ENCODE data around the gene ASXL1.
"Not testable (repeated sequence)": the region's sequence is repeated elsewhere in the genome, so short reads cannot be mapped to it uniquely, and the experiment has no call there.

ASXL1 gene

DNA sequence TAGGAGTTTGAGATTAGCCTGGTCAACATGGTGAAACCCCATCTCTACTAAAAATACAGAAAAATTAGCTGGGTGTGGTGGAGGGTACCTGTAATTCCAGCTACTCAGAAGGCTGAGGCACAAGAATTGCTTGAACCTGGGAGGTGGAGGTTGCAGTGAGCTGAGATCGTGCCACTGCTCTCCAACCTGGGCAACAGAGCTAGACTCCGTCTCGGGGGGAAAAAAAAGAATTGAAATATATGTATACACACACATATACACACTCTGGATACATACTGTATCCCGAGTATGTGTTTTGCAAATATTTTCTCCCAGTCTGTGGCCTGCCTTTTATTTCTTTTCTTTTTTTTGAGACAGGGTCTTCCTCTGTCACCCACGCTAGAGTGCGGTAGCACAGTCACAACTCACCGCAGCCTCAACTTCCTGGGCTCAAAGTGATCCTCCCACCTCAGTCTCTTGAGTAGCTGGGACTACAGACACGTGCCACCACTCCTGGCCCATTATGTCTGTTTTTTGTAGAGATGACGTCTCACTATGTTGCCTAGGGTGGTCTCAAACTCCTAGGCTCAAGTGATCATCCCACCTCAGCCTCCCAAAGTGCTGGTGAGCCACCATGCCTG is 49.1 kb downstream of the ASXL1 start:
- not testable (repeated sequence) for DNase-seq (ENCODE audit: low spot score)

DNA sequence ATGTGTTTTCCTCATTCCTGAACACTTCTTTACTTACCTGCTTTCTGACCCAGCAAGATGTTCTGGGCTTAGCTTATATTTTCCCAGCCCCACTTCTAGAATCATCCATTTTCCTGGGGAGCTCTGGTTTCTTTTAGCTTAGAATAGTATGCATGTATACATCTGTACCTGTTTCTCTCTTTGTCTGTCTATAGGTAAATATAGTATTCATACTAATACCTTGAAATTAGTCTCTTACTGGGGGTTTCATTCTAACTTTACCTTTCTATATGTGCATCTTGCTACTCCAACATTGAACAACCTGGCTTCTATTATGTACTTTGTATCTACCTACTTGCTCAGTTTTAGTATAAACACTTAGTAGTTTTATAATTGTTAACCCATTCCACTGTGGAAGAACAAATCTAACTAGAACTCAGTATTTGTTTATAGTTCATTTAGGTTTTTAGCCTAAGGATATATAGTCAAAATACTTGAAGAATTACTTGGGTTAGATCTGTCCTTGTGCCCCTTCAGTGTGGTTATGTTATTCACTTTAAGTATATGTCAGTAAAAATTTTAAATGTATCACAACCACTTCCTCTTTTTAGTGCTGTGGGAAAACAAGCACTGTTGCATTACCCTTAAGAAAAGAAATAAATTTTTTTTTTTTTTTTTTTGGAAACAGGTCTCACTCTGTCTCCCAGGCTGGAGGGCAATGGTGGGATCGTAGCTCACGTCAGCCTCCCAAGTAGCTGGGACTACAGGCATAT is 54.0 kb downstream of the ASXL1 start:
- DNase-seq (ENCODE audit: low spot score): no peak

DNA sequence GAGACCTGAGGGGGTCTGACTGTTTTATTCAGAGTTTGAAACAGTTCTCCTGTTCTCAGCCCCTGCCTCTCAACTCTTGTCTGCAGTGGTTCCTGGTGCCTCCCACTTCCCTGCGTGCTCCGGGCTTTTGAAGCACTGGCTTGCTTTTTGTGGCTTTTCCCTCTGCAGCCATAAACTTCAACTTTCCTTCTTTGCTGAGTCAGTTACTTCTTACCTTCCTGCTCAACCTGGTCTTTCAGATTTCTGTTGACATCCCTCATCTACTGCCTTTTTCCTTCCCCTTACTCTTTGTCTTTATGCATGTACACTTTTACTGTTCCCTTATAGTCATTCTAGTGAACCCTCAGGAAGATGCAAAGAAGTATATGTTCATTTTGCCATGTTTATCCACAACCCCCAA is 57.4 kb downstream of the ASXL1 start:
- no peak for DNase-seq (ENCODE audit: low spot score)

DNA sequence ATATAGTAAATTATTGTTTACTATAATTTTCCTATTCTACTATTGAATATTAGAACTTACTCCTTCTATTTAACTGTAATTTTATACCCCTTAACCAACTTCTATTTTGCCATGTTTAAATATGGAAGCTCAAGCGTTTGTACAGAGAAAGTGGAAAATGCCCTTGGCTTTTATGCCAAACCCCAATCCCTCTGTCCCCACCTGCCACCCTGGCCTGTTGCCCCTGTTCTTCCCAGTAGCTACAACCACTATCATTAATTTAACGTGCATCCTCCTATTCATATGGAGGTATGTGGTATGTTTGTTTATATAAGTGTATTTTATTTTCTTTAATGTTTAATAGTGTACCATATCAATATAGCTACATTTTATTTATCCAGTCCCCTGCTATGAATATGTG is 58.1 kb downstream of the ASXL1 start:
- no peak for DNase-seq (ENCODE audit: low spot score)

DNA sequence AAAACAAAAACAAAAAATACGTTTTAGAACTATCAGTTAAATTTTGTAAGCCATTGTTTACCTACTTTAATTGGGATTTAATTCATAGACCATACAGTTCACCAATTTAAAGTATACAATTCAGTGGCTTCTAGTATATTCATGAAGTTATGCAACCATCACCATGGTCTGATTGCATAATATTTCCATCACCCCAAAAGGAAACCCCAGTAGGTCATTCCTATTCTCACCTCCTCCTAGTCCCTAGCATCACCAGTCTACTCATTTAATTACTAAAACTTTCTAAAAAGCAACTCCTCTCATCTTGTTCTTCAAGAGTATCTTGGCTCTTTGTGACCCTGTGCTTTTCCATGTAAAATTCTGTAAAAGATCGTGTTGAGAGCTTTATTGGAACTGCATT is 60.2 kb downstream of the ASXL1 start:
- DNase-seq (ENCODE audit: low spot score): no peak

DNA sequence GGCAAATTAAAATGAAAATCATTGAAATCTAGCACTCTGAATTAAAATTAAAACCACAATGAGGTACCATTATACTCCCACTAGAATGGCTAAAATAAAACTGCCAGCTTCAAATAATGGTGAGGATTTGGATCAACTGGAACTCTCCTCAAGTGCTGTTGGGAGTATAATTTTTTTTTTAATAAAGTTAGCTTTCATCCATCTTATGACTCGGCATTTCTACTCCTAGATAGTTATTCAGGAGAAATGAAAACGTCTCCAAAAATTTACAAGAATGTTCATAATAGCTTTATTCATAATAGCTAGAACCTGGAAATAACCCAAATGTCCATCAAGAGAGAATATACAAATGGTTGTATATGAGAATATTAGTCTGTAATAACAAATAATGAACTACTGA is 63.2 kb downstream of the ASXL1 start:
- no peak for DNase-seq (ENCODE audit: low spot score)

DNA sequence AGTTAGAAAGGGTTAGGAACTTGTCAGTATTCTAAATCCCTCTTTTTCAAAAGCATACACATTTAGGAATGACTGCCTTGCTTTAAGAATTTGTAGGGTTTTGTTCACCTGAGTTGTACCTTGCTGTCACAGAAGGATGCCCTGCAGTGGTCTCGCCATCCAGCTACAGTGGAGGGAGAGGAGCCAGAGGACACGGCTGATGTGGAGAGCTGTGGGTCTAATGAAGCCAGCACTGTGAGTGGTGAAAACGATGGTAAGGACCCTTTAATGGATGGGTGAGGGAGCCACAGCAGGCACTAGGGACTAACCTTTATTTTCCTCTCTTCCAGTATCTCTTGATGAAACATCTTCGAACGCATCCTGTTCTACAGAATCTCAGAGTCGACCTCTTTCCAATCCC is 69.9 kb downstream of the ASXL1 start:
- no peak for DNase-seq (ENCODE audit: low spot score)

DNA sequence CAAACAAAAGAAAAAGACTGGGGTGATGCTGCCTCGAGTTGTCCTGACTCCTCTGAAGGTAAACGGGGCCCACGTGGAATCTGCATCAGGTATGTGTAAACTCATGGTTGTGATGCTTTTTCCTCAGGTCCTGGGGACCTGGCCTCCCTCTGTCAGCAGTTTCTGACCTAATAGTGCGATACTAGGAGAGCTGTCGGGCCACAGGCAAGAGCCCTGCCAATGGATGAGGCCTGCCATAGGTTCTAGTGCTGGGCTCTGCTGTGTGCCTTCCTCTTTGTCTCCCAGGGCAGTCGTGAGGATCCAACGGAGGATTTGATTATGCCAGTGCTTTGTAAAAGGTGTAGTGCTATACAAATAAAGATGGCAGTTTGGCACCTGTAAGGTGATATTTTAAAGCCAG is 71.2 kb downstream of the ASXL1 start:
- DNase-seq (ENCODE audit: low spot score): no peak

DNA sequence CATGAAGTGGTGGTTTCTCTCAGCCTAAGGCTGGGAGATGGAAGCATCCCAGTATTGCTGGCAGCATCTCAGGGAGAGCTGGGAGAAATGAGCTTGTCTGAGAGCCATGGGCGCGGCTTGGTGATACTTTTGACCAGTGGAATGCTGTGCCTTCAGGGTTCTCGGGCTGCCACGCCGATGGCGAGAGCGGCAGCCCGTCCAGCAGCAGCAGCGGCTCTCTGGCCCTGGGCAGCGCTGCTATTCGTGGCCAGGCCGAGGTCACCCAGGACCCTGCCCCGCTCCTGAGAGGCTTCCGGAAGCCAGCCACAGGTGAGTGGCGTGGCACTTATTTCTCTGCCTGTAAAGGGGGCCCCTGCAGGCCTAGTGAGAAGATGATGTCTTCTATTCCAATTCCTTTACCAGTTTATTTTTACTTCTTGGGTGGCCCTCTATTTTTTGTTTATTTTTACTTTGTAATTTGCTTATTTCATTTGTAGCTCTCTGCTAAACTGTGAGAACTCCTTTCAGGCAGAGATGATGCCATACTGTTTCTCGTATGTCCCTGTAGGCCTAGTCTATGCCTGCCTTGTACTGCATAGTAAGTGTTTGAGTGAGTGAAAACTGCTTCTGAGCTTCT is 71.7 kb downstream of the ASXL1 start:
- peak; percentile 6 for DNase-seq (ENCODE audit: low spot score)

DNA sequence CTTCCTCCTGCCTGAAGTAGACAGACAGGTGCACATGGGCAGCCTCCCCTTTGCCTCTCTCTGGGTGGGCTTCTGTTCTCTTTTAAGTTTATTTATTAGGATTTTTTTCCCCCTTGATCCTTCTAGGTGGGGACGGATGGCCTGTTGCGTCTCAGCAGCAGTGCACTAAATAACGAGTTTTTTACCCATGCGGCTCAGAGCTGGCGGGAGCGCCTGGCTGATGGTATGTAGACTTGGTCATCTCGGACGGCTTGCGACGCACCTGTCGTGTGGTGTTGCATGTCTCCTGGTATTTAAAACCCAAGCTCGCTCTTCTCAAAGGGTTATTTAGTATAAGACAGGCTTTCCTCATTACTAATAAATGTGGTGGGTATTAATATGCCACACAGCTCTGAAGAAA is 73.3 kb downstream of the ASXL1 start:
- DNase-seq (ENCODE audit: low spot score): peak; percentile 4

DNA sequence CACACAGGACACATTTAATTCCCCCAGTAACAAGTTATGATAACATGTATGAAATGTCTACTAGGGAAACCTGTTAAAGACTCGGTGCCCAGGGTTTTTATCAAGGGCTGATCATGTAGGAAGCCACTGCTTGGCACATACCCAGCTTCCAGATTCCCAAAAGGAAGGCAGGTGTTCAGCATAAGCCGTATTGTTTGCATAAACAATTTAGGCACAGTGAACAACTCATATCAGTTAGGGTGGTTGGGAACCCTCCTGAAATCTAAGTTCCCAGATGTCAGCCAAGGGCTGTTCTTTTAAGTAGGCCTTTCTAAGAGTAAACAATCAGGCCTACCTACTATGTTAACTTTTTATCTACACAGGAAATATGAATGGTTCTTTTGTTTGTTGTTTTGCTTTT is 74.1 kb downstream of the ASXL1 start:
- DNase-seq (ENCODE audit: low spot score): no peak

DNA sequence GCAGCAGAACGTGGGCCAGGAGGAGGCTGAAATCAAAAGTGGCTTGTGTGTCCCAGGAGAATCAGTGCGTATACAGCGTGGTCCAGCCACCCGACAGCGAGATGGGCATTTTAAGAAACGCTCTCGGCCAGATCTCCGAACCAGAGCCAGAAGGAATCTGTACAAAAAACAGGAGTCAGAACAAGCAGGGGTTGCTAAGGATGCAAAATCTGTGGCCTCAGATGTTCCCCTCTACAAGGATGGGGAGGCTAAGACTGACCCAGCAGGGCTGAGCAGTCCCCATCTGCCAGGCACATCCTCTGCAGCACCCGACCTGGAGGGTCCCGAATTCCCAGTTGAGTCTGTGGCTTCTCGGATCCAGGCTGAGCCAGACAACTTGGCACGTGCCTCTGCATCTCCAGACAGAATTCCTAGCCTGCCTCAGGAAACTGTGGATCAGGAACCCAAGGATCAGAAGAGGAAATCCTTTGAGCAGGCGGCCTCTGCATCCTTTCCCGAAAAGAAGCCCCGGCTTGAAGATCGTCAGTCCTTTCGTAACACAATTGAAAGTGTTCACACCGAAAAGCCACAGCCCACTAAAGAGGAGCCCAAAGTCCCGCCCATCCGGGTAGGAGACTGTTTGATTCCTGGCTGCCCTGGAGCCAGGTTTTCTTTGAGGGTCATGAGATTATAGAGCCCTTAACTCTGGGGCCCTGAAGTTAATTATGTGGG is 75.3 kb downstream of the ASXL1 start:
- DNase-seq (ENCODE audit: low spot score): peak; percentile 8

DNA sequence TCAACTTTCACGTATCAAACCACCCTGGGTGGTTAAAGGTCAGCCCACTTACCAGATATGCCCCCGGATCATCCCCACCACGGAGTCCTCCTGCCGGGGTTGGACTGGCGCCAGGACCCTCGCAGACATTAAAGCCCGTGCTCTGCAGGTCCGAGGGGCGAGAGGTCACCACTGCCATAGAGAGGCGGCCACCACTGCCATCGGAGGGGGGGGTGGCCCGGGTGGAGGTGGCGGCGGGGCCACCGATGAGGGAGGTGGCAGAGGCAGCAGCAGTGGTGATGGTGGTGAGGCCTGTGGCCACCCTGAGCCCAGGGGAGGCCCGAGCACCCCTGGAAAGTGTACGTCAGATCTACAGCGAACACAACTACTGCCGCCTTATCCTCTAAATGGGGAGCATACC is 76.3 kb downstream of the ASXL1 start:
- no peak for DNase-seq (ENCODE audit: low spot score)

DNA sequence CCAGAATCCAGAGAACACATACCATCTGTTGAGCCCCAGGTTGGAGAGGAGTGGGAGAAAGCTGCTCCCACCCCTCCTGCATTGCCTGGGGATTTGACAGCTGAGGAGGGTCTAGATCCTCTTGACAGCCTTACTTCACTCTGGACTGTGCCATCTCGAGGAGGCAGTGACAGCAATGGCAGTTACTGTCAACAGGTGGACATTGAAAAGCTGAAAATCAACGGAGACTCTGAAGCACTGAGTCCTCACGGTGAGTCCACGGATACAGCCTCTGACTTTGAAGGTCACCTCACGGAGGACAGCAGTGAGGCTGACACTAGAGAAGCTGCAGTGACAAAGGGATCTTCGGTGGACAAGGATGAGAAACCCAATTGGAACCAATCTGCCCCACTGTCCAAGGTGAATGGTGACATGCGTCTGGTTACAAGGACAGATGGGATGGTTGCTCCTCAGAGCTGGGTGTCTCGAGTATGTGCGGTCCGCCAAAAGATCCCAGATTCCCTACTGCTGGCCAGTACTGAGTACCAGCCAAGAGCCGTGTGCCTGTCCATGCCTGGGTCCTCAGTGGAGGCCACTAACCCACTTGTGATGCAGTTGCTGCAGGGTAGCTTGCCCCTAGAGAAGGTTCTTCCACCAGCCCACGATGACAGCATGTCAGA is 77.4 kb downstream of the ASXL1 start:
- DNase-seq (ENCODE audit: low spot score): no peak

DNA sequence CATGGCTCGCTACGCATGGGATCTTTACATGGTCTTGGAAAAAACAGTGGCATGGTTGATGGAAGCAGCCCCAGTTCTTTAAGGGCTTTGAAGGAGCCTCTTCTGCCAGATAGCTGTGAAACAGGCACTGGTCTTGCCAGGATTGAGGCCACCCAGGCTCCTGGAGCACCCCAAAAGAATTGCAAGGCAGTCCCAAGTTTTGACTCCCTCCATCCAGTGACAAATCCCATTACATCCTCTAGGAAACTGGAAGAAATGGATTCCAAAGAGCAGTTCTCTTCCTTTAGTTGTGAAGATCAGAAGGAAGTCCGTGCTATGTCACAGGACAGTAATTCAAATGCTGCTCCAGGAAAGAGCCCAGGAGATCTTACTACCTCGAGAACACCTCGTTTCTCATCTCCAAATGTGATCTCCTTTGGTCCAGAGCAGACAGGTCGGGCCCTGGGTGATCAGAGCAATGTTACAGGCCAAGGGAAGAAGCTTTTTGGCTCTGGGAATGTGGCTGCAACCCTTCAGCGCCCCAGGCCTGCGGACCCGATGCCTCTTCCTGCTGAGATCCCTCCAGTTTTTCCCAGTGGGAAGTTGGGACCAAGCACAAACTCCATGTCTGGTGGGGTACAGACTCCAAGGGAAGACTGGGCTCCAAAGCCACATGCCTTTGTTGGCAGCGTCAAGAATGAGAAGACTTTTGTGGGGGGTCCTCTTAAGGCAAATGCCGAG is 78.2 kb downstream of the ASXL1 start:
- no peak for DNase-seq (ENCODE audit: low spot score)

DNA sequence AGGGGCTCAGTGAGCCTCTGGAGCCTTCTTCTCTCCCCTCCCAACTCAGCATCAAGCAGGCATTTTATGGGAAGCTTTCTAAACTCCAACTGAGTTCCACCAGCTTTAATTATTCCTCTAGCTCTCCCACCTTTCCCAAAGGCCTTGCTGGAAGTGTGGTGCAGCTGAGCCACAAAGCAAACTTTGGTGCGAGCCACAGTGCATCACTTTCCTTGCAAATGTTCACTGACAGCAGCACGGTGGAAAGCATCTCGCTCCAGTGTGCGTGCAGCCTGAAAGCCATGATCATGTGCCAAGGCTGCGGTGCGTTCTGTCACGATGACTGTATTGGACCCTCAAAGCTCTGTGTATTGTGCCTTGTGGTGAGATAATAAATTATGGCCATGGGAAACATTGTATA is 78.8 kb downstream of the ASXL1 start:
- DNase-seq (ENCODE audit: low spot score): no peak

DNA sequence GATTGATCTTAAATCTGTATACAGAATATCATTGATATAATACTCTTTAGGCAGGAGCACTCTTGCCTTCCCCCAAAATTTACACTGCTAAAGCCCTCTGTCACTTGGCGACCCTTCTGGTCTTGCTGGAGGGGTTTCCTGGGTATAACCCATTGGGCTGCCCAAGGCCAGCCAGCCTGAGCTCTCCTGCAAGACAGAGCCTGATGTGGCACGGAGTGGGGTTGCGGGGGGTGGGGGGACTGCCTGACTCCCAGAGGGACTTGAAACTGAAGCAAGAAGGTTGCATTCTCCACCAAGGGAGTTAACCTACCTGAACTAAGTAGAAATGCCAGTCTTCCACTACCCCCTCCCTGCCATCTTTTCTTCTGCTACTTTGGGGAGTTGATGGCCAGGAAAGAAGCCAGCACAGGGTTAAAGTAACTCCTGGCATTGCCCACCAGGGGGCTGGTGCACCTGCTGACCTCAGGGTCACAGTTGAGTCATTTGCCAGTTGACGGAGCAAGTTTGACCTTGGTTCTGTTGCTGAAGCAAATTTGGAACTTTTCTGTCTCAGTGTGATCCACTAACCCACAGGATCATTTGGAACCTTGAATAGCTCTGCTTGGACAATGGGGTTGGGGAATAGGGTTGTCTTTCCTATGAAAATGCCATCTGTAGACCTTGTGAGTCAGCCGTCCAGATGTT is 79.4 kb downstream of the ASXL1 start:
- DNase-seq (ENCODE audit: low spot score): no peak

DNA sequence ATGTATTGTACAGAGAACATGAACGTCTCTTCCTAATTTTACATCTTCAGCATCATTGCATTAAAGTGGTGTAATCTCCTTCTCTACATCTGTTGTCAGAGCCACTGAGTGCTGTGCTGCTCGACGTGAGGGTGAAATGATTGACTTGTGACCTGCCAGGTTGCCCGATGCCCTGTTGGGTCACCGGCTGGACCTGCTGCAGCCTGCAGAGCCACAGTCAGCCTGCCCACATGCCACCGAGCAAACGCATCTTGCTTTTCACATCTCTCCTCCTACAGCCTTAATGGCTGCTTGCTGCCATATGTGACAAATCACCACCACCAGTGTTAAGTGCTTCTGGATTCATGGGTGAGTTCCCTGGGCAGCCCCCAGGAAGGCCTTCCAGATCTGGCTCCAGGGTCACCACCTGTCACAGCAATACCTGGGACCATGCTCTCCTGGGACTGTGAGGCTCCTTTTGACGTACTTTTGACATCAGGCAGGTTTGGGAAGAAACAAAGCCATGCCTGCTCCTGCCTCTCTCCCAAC is 80.3 kb downstream of the ASXL1 start:
- no peak for DNase-seq (ENCODE audit: low spot score)

DNA sequence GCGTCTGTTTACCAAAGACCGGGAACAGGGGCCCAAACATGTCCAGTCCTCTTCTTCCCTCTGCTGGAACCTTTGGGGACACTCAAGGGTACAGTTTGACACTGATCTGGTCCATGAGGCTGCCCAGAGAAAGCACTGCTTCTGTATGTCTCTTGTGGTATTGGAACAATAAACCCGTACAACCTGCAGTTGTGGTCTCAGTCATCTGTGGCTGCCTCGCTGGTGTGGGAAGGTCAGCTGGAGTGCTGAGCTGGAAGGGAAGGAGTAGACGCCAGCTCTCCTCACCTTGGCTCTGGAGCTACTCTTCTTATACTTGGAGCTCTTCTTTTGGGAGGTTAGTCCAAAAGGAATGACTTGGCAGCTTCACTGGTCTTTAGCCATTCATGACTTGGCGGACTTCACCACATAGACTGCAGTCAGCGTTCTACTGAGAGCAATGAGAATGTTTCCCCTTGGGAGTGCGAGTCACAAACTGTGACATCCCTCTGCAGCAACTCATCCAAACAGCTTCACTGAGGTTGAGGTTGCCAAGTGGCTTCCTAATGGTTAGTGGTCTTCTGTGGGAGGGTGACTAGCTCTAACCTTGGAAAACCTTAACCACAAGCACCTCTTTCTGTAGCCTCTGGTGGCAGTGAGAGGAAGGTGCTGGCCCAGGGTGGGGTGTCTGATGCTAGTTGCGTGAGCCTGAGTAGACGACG is 81.2 kb downstream of the ASXL1 start:
- DNase-seq (ENCODE audit: low spot score): no peak

DNA sequence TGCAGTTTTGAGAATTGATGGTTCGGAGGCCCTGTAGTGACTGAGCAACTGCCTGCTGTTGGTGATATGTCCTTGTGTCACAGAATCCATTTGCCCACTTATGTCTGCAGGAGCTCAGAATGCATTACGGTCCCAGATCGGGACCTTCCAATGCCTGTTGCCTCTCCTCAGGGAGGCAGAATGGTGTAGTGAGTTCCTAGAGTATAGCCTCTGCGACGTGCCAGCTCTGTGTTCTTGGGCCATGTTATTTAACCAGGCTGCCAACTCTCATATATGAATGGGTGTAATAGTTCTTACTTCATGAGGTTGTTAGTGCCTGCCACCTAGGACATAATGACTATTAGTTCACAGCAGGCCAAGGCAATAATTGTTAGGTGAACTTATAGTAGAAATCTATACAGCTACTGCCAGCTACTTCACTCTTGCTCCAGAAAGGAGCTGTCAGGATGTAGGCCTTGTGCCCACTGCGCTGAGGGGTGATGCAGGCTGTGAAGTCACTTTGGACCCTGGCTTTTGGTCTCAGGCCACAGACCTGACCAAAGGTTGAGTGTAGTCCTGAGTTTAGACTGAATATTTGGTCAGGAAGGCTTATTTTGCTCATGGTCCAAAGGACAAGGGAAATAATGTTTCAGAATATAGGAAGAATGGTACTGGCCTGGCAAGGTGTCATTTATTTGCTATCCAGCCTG is 82.1 kb downstream of the ASXL1 start:
- DNase-seq (ENCODE audit: low spot score): no peak
